Measurements from ENCODE around the gene ATOH1.

DNA sequence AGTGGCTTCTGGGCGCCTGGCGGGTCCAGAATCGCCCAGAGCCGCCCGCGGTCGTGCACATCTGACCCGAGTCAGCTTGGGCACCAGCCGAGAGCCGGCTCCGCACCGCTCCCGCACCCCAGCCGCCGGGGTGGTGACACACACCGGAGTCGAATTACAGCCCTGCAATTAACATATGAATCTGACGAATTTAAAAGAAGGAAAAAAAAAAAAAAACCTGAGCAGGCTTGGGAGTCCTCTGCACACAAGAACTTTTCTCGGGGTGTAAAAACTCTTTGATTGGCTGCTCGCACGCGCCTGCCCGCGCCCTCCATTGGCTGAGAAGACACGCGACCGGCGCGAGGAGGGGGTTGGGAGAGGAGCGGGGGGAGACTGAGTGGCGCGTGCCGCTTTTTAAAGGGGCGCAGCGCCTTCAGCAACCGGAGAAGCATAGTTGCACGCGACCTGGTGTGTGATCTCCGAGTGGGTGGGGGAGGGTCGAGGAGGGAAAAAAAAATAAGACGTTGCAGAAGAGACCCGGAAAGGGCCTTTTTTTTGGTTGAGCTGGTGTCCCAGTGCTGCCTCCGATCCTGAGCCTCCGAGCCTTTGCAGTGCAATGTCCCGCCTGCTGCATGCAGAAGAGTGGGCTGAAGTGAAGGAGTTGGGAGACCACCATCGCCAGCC is at the start of gene ATOH1:
- TF ChIP-seq, protein P1, sequence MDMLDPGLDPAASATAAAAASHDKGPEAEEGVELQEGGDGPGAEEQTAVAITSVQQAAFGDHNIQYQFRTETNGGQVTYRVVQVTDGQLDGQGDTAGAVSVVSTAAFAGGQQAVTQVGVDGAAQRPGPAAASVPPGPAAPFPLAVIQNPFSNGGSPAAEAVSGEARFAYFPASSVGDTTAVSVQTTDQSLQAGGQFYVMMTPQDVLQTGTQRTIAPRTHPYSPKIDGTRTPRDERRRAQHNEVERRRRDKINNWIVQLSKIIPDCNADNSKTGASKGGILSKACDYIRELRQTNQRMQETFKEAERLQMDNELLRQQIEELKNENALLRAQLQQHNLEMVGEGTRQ (IDR thresholded peaks at IDR 0.05) = no peak
- no peak for TF ChIP-seq JUNB (IDR thresholded peaks at IDR 0.05)
- TF ChIP-seq, protein P2, sequence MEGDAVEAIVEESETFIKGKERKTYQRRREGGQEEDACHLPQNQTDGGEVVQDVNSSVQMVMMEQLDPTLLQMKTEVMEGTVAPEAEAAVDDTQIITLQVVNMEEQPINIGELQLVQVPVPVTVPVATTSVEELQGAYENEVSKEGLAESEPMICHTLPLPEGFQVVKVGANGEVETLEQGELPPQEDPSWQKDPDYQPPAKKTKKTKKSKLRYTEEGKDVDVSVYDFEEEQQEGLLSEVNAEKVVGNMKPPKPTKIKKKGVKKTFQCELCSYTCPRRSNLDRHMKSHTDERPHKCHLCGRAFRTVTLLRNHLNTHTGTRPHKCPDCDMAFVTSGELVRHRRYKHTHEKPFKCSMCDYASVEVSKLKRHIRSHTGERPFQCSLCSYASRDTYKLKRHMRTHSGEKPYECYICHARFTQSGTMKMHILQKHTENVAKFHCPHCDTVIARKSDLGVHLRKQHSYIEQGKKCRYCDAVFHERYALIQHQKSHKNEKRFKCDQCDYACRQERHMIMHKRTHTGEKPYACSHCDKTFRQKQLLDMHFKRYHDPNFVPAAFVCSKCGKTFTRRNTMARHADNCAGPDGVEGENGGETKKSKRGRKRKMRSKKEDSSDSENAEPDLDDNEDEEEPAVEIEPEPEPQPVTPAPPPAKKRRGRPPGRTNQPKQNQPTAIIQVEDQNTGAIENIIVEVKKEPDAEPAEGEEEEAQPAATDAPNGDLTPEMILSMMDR (IDR thresholded peaks at IDR 0.05) = no peak
- no peak for TF ChIP-seq EP300 (IDR thresholded peaks at IDR 0.05)
